DMS79 treated with DMSO at 0.1 percent for 48 hours (cell line): ENCODE data around the gene CACNA1C.
"Not testable (repeated sequence)": the region's sequence is repeated elsewhere in the genome, so short reads cannot be mapped to it uniquely, and the experiment has no call there.

Experiments used
- DNase-seq: peaks from one replicate; lab custom pipeline; 2025; lab: John Stamatoyannopoulos, UW

Gene CACNA1C

DNA sequence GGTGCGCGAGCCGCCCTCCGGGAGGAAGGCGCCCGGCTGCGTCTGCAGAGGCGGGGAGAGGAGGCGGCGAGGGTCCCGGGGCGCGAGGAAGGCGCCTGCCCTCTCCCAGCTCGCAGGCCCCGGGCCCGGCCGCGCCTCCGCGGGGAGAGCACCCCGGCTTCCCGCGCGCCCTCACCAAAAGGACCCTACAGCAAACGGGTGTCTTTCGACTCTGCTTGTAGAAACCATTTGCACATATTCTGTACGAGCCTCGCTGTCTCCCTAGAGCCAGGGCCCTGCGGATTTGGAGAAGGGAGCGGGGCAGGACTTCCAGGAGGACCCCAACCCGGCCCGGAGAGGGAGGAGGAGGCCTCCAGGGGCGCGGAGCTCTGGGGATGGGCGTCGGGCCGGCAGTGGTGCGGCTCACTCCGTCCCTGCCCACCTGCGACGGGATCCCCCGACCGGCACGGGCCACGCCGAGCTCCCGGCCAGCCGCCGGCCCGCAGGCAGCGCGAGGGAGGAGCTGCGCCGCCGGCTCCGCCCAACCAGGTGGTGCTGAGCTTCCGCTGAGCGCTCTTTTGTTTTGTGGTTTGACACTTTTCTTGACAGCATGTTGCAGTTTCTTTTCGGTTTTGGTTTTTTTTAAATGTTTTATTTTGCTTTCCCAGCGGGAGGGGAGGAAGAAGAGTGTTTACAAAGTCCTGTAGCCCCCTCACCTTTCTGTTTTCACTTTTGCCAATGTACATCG is 638.7 kb downstream of the CACNA1C start:
- DNase-seq: peak; percentile 42

DNA sequence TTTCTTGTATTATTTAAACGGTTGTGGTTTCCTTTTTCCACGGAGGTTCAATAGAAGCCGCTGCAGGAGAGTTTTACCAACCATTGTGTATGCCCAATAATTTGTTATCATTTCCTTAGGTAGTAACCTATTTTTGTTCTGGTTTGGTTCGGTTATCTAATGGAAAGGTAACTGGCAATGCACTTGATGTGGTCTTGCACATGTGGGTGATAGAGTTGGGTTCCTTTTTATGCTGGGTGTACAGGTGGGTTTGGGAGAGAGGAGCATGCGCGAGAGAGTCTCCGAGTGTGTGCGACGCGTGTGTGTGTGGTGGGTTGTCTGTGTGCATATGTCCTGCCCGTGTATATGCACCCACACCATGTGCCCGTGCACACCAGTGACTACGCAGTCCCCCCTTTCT is 639.3 kb downstream of the CACNA1C start:
- DNase-seq: peak; percentile 42

DNA sequence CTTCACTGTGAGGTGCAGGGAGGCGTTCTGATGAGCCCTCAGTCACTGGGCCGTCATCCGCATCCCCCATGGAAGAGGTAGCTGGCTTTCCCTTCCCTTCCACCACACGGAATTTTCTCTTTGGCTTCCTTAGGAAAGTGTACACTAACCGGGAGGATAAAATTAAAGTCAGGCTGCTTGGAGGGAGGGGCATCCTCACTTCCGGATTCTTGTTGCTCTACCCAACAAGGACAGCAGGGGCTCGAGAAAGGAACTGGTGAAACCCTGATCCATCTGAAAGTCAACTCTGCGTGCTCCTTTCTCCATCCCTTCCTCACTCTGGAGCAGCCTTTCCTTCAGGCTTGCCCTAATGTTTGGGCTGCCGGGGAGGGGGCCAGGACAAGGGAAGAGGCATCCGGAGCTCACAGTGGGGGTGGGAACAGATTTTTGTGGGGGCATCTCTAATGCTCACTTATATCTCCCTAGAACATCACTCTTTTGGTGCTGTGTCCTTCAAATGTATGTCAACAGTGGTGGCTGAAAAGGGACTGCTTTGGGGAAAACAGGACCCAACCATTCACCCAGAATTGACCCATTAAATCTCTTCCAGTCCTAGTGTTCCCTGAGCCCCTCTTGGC is 640.6 kb downstream of the CACNA1C start:
- no peak for DNase-seq

DNA sequence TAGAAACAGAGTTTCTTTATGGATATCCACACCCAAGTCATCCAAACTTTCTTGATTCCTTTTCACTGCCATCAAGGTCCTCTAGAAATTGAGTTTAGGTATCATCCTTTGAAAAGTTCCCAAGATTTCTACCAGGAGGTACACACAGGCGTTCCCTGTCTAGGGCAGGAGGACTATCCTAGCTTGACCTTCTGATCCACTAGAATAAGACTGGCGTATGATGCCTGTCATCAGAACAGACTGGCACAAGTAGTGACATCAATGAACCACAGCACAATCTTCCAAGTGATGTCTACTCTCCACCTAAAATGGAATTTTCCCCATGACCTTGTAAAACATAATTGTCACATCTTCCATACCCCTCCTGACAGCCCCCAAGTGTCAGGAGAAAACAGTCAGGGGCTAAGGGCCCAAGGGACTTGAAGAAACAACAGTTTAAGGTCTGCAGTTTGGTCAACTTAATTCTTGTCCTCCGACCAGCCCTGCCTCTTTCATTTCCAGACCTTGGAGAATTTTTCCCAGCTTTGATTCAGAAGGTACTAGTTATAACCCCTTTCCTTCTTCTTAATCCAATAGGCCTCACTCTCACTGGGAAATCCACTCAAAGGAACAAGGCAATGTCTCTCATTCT is 641.3 kb downstream of the CACNA1C start:
- no peak for DNase-seq

DNA sequence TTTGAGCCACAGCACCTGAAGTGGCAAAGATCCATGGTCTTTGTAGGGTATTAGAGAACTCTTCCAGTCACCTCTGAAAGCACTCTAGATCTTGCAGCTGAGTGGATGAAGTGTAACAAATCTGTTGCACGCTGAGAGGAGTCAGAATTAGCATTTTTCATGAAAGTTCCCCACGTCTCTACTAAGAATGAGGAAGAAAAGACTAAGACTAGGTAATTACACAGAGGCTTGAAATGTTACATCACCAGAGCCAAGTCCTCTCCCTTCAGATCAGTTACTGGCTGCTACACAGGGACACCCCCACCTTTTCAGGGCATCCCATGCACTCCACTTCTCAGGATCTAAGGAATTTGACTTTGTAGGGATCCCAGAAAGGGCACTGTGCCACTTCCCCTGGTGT is 643.3 kb downstream of the CACNA1C start:
- DNase-seq: peak; percentile 20

DNA sequence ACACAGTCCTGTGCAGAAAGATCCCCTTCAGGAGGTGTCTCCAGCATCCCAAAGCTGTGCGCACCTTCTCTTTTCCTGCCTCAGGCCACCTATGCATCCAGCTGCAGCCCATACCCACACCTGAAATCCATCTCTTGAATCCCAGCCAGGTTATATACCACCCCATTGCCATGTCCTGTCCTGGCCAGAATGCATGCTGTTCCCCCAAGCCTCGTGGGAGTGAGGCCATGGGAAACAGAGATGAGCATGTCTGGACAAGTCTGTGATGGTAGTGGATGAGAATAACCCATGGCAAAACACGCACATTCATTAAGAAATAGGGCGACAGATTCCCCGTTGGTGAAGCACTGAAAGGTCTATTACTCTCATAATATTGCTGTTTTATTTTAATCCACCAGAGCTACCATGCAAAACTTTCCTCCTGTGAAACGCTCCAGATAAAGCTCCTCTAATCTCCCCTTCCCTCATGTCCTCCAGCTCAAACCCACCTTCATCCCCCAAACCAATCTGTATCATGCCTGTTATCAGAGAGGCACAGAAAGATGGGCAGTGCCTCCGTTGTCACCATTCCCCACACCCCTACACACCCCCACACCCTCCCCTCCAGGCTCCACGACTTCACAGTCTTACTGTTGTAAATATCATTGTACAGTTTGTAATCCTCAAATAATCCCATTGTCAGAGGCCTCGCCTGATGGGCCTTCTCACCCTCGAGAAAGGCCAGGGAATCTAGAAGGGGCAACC is 644.4 kb downstream of the CACNA1C start:
- DNase-seq: no peak

DNA sequence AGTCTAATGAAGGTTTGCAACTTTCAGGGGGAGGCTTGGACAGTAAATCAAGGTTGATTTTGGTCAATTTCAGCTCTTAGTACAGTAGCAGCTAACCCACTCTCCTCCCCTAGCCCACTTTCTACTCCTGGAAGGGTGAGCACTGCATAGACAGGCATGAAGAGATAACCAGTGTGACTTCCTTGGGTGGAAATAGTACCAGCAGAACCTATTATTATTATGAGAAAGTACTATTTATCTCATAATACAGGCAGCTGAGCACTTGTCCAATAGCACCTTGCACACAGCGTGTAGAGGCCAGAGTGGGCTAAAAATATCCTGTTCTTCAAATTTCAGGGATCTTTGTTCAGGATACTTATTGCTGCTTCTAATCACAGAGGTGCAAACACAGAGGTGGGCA is 645.8 kb downstream of the CACNA1C start:
- DNase-seq: no peak

DNA sequence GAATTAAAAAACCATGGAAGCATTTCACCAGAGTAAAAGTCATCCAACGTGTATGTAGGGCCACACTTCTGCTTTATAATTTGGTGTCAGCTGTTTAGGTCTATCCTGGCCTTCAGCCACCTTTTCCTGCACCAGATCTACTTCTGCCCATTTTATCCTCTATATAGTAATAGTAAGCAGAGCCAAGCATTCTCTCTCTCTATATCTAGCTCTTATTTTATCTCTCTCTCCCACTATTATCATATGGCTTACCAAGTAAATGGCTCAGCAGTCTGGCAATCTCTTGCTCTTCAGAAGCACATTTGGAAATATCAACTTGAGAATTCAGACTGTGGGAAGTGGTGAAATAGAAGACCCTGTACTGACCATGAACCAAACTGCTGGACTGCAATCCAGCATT is 657.9 kb downstream of the CACNA1C start:
- no peak for DNase-seq

DNA sequence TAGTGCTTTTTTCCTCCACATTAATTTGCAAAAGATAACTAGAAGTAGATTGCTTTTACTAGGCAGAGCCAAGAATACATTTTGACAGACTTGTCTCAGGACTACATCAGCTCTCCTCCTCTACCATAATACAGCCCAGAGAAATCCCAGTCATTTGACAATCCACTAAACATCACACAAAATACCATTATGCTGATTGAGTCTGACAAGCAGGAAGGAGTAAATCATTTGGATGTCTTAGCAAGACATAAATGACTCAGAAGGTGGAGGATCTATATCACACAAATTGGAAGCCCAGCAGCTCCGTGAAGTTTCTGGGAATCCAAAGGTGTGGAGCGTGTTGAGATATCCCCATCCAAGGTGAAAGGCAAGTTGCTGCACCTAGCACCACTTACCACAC is 666.6 kb downstream of the CACNA1C start:
- no peak for DNase-seq

DNA sequence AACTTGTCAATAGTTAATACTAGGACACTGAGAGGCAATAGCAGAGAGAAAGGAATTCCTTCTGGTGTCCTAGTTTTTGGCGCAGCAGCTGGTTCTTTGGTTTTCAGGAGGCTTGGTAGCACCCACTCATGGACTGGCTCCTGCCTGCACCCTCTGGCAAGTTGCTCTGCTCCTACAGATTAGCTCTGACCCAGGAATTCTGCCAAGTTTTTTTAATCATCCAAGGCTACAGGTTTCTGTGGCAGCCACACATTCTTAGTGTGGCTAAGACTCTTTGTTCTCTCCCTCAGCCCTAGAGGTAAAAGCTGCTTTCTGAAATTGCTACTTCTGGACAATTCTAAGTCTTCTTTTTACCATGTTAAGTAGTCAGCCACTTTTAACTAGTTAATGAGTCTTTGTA is 670.0 kb downstream of the CACNA1C start:
- peak; percentile 60 for DNase-seq

DNA sequence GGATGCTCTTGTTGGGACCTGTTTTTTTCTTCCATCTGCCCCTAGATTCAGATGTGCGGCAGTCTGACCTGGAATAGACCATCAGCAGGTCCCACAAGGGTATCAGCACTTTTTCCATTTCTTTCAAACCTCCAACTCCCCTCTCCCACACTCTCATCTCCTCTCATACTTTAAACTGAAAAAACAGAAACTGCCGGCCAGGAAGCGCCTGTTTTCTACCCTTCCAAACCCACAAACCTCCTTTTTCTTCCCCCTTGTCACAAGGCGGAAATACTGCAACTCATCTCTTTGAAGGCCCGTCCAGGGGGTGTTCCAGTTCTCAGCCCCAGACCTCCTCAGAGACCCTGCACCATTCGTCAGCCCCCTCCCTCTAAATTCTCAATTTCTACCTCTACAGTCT is 679.5 kb downstream of the CACNA1C start:
- DNase-seq: no peak

DNA sequence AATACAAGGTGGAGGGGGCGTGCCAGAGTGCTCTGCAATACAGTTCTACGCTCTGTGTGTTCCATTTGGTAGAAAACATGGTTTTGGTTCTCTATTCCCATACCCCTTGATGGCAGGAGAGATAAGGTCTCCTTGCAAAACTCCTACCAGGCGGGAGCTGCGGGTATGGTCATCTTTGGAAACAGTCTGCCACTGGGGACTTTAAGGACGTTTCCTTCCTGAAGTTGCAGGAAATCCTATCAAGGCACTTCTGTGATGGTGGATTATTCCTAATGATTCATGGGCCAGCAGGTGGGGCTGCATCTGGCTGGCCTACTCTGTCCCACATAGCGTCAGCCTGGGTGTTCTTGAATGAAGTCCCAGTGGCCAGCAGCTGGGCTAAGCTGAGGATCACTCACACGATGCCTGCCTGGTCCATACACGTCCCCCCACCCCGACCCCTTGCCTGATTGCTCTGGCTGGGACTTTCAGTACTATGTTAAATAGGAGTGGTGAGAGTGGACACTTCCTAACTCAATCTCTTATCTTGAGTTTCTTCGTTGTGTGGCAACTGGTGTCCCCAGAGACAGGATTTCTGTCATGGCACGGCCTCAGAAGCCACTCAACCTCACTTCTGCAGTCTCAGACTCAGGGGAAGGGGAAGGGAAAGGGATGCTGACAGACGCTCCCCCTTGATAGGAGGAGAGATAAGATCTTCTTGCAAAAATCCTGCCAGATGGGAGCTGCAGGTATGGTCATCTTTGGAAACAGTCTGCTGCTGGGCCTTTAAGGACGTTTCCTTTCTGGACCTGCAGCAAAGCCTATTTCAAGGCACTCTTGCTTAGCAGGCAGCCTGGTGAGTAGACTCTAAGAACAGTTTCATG is 680.9 kb downstream of the CACNA1C start:
- no peak for DNase-seq

DNA sequence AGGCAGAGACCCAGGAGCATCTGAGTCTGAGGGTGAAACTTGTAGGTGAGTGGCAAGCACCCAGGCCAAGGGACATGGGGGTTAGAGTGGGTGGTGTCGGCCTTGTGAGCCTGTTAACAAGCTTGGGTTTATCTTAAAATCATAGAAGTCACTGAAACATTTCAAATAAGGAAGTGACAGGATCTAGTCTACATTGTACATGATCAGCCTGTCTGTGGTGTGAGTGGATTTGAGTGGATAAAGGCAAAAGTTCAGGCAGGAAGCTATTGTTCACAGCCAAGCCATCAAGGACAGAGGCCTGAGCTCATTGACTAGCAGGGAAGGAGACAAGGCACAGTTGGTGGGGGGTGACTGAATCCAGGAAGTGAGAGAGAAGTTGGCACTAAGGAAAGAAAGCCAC is 682.6 kb downstream of the CACNA1C start:
- DNase-seq: no peak

DNA sequence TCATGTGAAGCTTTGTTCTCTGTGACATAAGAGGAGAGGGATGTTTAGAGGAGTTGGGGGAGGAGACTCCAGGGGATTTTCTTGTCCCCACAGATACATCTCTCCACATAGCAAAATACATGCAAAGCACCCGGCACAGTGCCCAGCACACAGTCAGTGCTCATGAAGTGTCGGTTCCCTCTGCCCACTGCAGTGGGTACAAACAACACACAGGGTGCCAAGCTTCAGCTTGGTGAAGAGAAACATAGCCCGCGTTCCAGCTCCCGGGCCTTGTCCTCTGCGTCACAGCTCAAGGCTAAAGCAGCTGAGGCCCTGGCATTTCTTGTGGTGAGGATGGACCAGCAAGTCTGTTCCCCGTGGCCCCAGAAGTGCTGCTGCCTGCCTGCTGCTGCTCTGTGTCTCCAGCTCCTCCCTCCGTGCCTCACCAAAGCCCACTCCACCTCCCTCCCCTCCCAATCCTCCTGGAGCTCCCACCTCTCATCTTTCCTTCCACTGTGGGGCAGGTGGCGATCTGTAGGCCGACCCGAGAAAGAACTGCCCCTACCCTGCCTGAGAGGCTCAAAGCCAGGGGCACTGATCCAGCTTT is 685.0 kb downstream of the CACNA1C start:
- DNase-seq: no peak

DNA sequence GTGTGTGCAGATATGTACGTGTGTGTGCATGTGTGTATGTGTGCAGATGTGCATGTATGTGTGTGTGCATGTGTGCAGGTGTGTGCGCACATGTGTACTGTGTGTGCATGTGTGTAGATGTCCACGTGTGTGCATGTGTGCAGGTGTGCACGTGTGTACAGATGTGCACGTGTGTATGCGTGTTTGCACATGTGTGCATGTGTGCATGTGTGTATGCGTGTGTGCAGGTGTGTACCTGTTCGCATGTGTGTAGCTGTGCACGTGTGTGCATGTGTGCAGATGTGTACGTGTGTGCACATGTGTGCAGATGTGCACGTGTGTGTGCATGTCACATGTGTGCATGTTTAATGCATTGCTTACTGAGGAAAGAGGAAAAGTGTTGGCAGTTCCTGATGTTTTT is 686.3 kb downstream of the CACNA1C start:
- DNase-seq: no peak

DNA sequence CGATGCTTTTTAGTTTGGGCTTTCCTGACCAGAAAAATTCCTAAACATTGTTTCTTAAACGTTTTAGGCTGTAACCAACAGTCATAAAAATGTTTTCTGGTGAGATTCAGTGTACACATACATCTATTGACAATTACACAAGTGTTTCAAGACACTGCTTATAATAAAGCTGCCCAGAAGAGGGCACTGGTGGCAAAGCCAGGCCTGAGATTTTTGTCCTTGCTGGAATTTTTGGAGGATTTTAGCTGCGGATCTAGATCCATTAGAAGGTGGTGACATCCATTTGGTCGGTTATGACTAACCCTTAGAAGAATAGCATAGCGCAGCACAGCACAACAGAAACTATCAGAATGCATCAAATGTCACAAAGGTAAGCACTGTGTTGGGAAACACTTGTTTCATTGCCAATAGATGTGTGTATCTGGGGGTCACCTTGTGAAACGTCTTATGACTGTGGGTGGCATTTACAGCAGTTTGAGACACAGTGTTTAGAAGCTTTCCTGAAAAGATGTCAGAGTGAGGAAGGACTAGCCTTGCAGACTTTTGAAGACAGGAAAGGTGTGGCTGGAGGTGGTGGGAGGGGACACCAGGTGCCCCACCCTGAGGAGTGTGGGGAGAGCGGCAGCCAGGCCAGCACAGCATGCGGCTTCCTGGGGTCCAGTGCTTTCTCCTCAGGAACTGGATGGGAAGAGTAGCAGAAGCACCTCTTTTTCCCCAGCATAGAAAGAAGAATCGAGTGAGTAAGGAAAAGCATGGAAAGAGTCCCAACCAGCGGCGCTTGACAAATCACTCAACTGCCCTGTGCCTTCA is 687.2 kb downstream of the CACNA1C start:
- DNase-seq: peak; percentile 16

DNA sequence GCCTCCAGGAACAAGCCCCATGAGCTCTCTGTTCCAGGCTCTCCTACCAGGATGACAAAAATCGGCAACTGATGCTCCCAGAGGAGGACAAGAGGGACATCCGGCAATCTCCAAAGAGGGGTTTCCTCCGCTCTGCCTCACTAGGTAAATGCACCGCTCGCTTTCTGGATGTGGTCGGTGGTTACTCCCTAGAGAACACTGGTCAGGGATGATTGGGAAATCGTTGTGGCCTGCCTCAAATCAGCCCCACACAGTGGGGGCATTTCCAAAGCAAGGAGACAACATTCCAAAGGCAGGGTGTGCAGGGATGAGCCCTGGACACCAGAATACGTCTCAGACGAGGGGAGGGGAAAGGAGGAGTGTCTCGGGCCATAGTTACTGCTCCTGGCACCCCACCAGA is 689.2 kb downstream of the CACNA1C start:
- DNase-seq: not testable (repeated sequence)

DNA sequence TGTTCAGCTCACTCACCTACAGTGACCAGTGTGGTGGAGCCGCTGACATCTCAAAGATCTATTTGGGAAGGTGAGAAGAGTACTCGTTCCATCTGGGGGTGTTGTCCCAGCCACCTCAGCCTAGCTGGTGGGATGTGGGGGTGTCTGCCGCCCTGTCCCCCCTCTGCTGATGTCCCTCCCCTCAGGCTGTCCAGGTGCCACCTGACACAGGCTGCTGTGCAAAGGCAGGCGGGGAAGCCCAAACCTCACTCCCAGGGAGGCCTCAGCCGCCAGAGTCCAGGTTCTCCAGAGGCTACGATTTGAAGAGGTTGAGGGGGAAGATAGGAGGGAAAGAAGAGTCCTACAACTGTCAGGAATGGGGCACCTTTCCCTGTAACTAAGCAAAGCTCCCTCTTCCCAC is 690.7 kb downstream of the CACNA1C start:
- DNase-seq: no peak

DNA sequence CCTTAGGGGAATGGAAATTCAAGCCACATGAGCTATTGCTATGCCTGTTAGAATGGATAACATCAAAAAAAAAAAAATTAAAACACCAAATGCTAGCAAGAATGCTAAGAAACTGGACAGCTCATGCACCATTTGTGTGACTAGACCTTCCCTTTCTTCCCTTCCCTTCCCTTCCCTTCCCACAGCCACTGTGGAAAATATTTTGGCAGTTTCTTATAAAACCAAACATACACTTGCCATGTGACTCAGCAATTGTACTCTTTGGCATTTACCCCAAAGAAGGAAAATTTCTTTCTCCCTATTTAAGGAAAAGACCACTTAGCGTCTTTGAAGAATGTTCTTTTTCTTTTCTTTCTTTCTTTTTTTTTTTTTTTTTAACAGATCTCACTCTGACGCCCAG is 692.9 kb downstream of the CACNA1C start:
- DNase-seq: no peak
